Gastroesophageal sphincter (tissue), 3 donors: Measurements from ENCODE around the gene GATAD2A.

ENCODE experiments used
- CTCF ChIP-seq, 4 experiments: fragments of 200-600 bp in 2 of 4; fragments of 450-650 bp in 2 of 4; sonication (generic) in 1 of 4; IDR thresholded peaks; one replicate each; pipeline ENCODE4 v1.5.1; 2017 to 2019; ENCODE audit warnings: antibody characterized with exemption in 4 of 4, mild to moderate bottlenecking in 2 of 4, moderate library complexity in 2 of 4
- POLR2A ChIP-seq, 2 donors: fragments of 450-650 bp; IDR thresholded peaks; one replicate each; pipeline ENCODE4 v1.6.1; 2017; ENCODE audit warnings: antibody characterized with exemption in 2 of 2, mild to moderate bottlenecking in 2 of 2, moderate library complexity in 1 of 2
- POLR2AphosphoS5 ChIP-seq: sonication (generic); formaldehyde crosslinking; IDR thresholded peaks from one replicate; pipeline ENCODE4 v1.6.1; 2017; ENCODE audit warnings: antibody characterized with exemption

DNA sequence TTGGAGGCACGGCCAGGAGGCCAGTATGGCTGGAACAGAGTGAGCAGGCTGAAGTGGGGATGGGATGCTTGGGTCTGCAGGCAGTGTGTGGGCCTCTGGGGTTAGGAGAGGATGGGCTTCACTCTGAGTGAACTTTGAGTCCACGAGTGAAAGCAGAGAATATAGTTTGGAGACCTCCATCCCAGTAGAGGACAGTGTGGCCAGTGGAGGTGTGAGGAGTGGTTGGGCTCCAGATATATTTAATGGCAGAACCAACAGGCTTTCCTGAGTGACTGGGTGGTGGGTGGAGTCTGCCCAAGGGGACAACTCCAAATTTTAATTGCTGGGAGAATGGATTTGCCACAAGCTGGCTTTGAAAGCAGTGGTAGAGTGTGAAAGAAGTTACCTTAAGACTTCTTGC is 27.3 kb downstream of the GATAD2A start:
- TF ChIP-seq CTCF (IDR thresholded peaks at IDR 0.05) (no peak), POLR2A (IDR thresholded peaks at IDR 0.05) (no peak), POLR2AphosphoS5 (no peak)
